ENCODE data around the gene UQCC2.

The UQCC2 gene

DNA sequence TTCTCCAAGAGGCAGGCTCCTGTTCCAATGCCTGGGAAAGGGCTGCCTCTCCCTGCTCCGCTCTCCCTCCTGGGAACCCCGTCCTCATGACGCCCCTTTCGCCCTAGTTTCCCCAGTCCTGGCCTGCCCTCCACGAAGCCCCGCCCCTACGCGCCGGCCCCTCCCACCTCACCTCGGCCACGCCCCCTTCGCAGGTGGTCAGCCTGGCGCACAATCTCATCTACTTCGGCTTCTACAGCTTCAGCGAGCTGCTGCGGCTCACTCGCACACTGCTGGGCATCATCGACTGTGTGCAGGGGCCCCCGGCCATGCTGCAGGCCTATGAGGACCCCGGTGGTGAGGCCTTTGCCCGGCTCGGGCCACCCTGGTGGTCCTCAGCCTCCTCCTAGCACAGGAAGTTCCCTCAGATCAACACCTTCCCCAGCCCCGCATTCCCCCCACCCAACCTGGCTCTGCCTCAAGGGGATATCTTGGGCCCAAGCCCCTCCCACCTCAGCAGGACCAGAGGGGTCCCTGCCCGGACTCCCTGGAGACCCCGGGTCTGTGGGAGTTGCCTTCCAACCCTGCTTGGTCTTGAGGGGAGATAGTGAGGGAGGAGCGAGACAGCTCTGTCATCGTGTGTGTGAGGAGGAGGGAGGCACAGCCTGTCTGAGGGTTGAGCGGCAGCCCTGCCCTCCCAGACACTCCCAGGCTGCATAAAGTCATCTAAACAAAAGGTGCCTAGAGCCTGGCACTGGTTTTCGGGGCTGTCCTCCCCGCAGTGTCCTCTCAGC, 40.3 kb downstream of the UQCC2 start:
- Histone ChIP-seq H3K36me3 (ENCODE audit: control insufficient read depth, insufficient read depth, low read length) (peaks cover 32% of the 10 kb centered on the region), H3K9ac (ENCODE audit: low read length) (no peak overlapping the region), H3K4me3 (ENCODE audit: low read length) (no peak overlapping the region), H3K4me1 (ENCODE audit: control insufficient read depth, insufficient read depth, low read length) (peaks cover 18% of the 10 kb centered on the region), H3K27me3 (ENCODE audit: control insufficient read depth, insufficient read depth, low read length) (no peaks in the 10 kb centered on the region), H3K9me3 (ENCODE audit: control insufficient read depth, low read length) (no peaks in the 10 kb centered on the region)

DNA sequence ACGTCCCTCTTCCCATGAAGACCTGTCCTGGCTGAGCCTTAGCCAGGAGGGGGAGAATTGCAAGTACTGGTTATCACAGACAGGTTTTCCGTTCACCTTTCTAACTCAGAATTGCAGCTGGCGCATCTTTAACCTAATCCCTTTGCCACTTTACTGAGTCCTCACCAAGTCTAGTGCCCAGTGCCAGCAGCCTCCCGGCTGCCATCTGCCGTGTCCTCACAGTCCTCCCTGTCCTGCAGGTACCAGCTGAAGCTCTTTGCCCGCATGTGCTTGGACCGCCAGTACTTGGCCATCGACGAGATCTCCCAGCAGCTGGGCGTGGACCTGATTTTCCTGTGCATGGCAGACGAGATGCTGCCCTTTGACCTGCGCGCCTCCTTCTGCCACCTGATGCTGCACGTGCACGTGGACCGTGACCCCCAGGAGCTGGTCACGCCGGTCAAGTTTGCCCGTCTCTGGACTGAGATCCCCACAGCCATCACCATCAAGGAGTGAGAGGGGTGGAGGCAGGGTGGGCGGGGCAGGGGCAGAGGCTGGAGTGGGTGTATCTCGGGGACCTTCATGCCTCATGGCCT, 41.3 kb downstream of the UQCC2 start:
- Histone ChIP-seq H3K4me3 (ENCODE audit: low read length) (no peak overlapping the region), H3K27me3 (ENCODE audit: control insufficient read depth, insufficient read depth, low read length) (no peaks in the 10 kb centered on the region), H3K4me1 (ENCODE audit: control insufficient read depth, insufficient read depth, low read length) (peaks cover 18% of the 10 kb centered on the region), H3K9ac (ENCODE audit: low read length) (no peak overlapping the region), H3K36me3 (ENCODE audit: control insufficient read depth, insufficient read depth, low read length) (peaks cover 32% of the 10 kb centered on the region), H3K9me3 (ENCODE audit: control insufficient read depth, low read length) (no peaks in the 10 kb centered on the region)

DNA sequence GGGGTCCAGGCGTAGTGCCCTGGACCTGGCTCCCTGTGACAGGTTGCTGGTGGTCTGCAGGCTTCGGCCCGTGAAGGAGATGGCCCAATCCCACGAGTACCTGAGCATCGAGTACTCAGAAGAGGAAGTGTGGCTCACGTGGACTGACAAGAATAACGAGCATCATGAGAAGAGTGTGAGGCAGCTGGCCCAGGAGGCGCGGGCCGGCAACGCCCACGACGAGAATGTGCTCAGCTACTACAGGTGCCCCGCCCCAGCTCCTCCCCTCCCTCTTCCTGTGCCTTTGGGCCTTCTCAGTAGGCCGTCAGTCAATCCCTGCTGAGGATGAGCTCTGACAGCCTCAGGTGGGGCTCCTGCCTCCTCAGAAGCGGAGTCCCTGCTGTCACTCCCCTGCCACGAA, 42.6 kb downstream of the UQCC2 start:
- no peaks in the 10 kb centered on the region for H3K27me3 ChIP-seq (ENCODE audit: control insufficient read depth, insufficient read depth, low read length)
- no peaks in the 10 kb centered on the region for H3K9me3 ChIP-seq (ENCODE audit: control insufficient read depth, low read length)
- H3K4me3 ChIP-seq (ENCODE audit: low read length), result no peak overlapping the region
- peaks cover 18% of the 10 kb centered on the region for H3K4me1 ChIP-seq (ENCODE audit: control insufficient read depth, insufficient read depth, low read length)
- H3K9ac ChIP-seq (ENCODE audit: low read length), result no peak overlapping the region
- H3K36me3 ChIP-seq (ENCODE audit: control insufficient read depth, insufficient read depth, low read length), result peaks cover 43% of the 10 kb centered on the region

DNA sequence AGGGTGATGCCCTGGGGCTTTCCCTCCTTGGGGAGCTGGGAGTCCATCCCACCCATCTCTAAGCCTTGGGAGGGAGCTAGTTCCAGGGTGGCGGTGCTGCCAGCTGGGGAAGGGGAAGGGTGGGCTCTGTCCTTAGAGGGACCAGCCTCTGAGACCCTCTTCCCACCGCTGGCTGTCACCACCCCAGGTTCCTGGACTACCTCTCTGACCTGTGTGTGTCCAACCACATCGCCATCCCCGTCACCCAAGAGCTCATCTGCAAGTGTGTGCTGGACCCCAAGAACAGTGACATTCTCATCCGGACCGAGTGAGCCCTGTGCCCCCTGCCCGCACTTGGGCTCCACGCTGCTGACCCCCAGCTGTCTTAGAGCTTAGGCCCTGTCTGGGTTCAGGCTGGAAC, 43.2 kb downstream of the UQCC2 start:
- Histone ChIP-seq H3K9ac (ENCODE audit: low read length) (no peak overlapping the region), H3K27me3 (ENCODE audit: control insufficient read depth, insufficient read depth, low read length) (no peaks in the 10 kb centered on the region), H3K36me3 (ENCODE audit: control insufficient read depth, insufficient read depth, low read length) (peaks cover 40% of the 10 kb centered on the region), H3K4me3 (ENCODE audit: low read length) (no peak overlapping the region), H3K9me3 (ENCODE audit: control insufficient read depth, low read length) (no peaks in the 10 kb centered on the region), H3K4me1 (ENCODE audit: control insufficient read depth, insufficient read depth, low read length) (peaks cover 17% of the 10 kb centered on the region)

DNA sequence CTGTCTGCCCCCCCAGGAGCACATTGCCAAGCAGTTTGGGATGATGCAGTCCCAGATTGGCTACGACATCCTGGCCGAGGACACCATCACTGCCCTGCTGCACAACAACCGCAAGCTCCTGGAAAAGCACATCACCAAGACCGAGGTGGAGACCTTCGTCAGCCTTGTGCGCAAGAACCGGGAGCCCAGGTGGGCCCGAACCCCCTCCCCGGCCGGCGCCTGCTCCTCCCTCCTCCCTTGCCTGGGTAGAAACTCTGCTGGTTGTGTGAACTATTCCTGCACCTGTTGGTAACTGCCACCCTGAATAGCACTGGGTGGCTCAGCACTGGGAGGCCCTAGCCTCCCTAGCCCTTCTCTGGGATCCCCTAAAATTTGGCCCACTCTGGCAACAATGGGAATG, 43.7 kb downstream of the UQCC2 start:
- H3K4me3 ChIP-seq (ENCODE audit: low read length), result no peak overlapping the region
- H3K4me1 ChIP-seq (ENCODE audit: control insufficient read depth, insufficient read depth, low read length), result peaks cover 12% of the 10 kb centered on the region
- H3K36me3 ChIP-seq (ENCODE audit: control insufficient read depth, insufficient read depth, low read length), result peaks cover 34% of the 10 kb centered on the region
- no peaks in the 10 kb centered on the region for H3K9me3 ChIP-seq (ENCODE audit: control insufficient read depth, low read length)
- no peaks in the 10 kb centered on the region for H3K27me3 ChIP-seq (ENCODE audit: control insufficient read depth, insufficient read depth, low read length)
- H3K9ac ChIP-seq (ENCODE audit: low read length), result no peak overlapping the region

DNA sequence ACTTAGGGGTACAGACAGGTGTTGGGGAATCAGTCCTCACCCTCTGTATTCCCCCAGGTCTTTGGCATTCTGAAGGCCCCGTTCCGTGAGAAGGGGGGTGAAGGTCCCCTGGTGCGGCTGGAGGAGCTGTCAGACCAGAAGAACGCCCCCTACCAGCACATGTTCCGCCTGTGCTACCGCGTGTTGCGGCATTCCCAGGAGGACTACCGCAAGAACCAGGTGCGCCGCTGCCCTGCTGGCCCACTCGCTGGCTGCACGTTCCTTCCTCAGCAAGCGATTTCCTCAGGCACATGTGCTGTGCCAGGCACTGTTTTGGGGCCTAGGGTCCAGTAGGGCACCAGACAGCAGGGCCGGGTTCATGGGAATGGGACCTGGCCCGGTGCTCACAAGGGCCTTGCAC, 44.4 kb downstream of the UQCC2 start:
- no peak overlapping the region for H3K9ac ChIP-seq (ENCODE audit: low read length)
- H3K36me3 ChIP-seq (ENCODE audit: control insufficient read depth, insufficient read depth, low read length), result peaks cover 33% of the 10 kb centered on the region
- H3K9me3 ChIP-seq (ENCODE audit: control insufficient read depth, low read length), result no peaks in the 10 kb centered on the region
- H3K4me3 ChIP-seq (ENCODE audit: low read length), result no peak overlapping the region
- H3K4me1 ChIP-seq (ENCODE audit: control insufficient read depth, insufficient read depth, low read length), result peaks cover 10% of the 10 kb centered on the region
- H3K27me3 ChIP-seq (ENCODE audit: control insufficient read depth, insufficient read depth, low read length), result no peaks in the 10 kb centered on the region

DNA sequence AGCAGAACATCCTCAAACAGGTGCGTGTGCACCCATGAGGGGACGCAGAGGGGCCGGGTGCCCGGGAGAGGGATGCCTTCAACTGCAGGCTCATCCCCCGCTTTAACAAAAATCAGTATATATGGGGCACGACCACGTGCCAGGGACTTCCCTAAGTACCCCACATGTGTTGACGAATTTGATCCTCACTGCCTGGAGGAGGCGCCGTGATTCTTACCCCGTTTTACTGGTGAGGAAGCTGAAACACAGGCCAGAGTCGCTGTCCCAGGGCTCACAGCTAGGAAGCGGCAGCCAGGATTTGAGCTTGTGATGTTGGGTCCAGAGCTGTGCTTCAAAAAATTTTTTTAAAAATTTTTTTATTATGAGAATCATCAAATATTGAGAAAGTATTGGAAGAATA, 45.5 kb downstream of the UQCC2 start:
- peaks cover 28% of the 10 kb centered on the region for H3K36me3 ChIP-seq (ENCODE audit: control insufficient read depth, insufficient read depth, low read length)
- no peaks in the 10 kb centered on the region for H3K9me3 ChIP-seq (ENCODE audit: control insufficient read depth, low read length)
- H3K27me3 ChIP-seq (ENCODE audit: control insufficient read depth, insufficient read depth, low read length), result no peaks in the 10 kb centered on the region
- H3K4me3 ChIP-seq (ENCODE audit: low read length), result no peak overlapping the region
- H3K9ac ChIP-seq (ENCODE audit: low read length), result no peak overlapping the region
- peaks cover 10% of the 10 kb centered on the region for H3K4me1 ChIP-seq (ENCODE audit: control insufficient read depth, insufficient read depth, low read length)

DNA sequence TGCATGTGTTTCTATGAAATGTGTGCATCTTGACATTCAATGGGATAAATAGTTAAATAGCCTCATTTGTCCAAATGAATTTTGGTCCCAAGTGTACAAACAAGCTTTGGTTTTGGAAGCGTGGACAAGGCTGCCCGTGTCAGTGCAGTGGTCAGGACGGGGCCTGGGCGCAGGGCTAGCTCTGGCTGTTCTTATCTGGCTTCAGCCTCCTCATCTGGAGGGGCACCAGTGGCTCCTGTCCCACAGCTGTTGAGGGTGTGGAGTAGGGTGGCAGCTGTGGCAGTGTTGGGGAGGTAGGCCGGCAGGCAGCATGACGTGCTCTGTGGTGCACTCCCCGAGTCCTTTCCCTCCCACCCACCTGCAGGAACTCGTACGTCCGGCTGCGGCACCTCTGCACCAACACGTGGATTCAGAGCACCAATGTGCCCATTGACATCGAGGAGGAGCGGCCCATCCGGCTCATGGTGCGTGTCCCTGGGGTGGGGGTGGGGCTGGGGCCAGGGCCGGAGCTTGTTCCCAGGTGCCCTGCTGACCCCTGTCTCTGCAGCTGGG, 46.9 kb downstream of the UQCC2 start:
- Histone ChIP-seq H3K4me1 (ENCODE audit: control insufficient read depth, insufficient read depth, low read length) (peaks cover 10% of the 10 kb centered on the region), H3K27me3 (ENCODE audit: control insufficient read depth, insufficient read depth, low read length) (no peaks in the 10 kb centered on the region), H3K36me3 (ENCODE audit: control insufficient read depth, insufficient read depth, low read length) (peaks cover 29% of the 10 kb centered on the region)

DNA sequence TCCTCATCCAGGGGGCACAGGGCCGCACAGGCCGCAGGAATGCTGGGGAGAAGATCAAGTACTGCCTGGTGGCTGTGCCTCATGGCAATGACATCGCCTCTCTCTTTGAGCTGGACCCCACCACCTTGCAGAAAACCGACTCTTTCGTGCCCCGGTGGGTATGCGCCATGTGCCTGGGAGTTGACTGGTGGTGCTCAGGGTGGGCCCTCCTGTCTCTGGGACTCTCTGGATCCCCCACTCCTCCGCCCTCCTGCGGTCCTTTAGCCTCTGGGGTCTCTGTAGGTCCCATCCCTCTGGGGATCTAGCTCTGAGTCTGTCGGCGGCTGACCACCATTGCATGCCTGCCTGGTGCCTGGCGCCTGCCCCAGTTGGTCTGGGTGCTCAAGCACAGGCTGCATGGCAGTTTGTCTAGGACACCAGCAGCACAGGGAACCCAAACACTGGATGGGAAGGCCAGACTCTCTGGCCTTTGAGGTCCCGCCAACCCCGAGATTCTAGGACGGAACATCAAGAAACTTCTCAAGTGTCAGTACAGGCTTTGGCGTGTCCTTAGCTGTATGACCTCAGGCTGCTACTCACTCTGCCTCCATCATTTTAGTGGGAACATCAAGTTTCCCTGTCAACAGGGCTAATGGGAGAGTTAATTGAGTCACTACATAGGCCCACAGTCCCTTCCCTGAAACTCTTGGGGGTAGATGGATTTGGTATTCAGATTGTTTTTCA, 47.6 kb downstream of the UQCC2 start:
- H3K9me3 ChIP-seq (ENCODE audit: control insufficient read depth, low read length), result no peaks in the 10 kb centered on the region
- H3K4me3 ChIP-seq (ENCODE audit: low read length), result no peak overlapping the region
- peaks cover 36% of the 10 kb centered on the region for H3K36me3 ChIP-seq (ENCODE audit: control insufficient read depth, insufficient read depth, low read length)
- H3K4me1 ChIP-seq (ENCODE audit: control insufficient read depth, insufficient read depth, low read length), result peaks cover 7% of the 10 kb centered on the region
- H3K27me3 ChIP-seq (ENCODE audit: control insufficient read depth, insufficient read depth, low read length), result no peaks in the 10 kb centered on the region
- no peak overlapping the region for H3K9ac ChIP-seq (ENCODE audit: low read length)

More for the DNA sequence above, 46.9 kb downstream of the UQCC2 start:
- Histone ChIP-seq H3K9me3 (ENCODE audit: control insufficient read depth, low read length) (no peaks in the 10 kb centered on the region), H3K4me3 (ENCODE audit: low read length) (no peak overlapping the region), H3K9ac (ENCODE audit: low read length) (no peak overlapping the region)

DNA sequence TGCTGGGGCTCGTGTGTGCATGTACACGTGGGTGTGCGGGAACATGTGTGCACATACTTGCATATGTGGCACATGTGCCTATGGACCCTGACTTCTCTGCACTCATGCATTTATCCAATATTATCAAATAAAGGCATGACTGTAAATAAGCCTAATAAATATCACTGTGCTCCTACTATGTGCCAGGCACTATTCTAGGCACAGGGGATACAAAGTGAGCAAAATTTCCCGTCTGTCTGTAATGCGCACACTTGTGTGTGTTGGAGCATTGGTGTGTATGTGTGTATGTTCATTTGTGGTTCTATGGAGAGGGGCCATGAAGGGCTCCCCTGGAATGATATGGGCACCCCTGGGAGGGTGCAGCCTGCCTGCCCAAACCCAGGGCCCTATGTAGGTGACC, 48.5 kb downstream of the UQCC2 start:
- Histone ChIP-seq H3K27me3 (ENCODE audit: control insufficient read depth, insufficient read depth, low read length) (no peaks in the 10 kb centered on the region), H3K9me3 (ENCODE audit: control insufficient read depth, low read length) (no peaks in the 10 kb centered on the region), H3K4me3 (ENCODE audit: low read length) (no peak overlapping the region), H3K4me1 (ENCODE audit: control insufficient read depth, insufficient read depth, low read length) (no peaks in the 10 kb centered on the region), H3K36me3 (ENCODE audit: control insufficient read depth, insufficient read depth, low read length) (peaks cover 42% of the 10 kb centered on the region), H3K9ac (ENCODE audit: low read length) (no peak overlapping the region)

DNA sequence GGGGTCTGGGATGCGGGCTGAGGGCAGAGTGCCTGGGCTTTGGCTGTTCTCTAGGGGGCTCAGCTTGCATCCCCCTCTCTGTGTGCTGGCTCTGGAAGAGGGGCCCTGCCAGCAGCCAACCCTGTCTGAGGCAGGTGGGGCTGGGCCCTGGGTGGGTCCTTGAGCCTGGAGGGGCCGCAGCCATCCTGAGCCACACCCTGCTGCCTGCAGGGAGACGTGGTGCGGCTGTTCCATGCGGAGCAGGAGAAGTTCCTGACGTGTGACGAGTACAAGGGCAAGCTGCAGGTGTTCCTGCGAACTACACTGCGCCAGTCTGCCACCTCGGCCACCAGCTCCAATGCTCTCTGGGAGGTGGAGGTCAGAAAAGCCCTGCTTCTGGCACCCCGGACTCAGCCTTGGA, 49.2 kb downstream of the UQCC2 start:
- Histone ChIP-seq H3K4me3 (ENCODE audit: low read length) (no peak overlapping the region), H3K27me3 (ENCODE audit: control insufficient read depth, insufficient read depth, low read length) (no peaks in the 10 kb centered on the region), H3K36me3 (ENCODE audit: control insufficient read depth, insufficient read depth, low read length) (peaks cover 47% of the 10 kb centered on the region), H3K4me1 (ENCODE audit: control insufficient read depth, insufficient read depth, low read length) (no peaks in the 10 kb centered on the region), H3K9me3 (ENCODE audit: control insufficient read depth, low read length) (no peaks in the 10 kb centered on the region), H3K9ac (ENCODE audit: low read length) (no peak overlapping the region)

Data from mucosa of stomach (tissue), 1 donor.